RWPE1 (cell line): ENCODE data around the gene DUS2.
"Not testable (repeated sequence)": the region's sequence is repeated elsewhere in the genome, so short reads cannot be mapped to it uniquely, and the experiment has no call there.

Experiments used
- CTCF ChIA-PET: fragments of 350-600 bp; sonication (Branson Sonifier 250); formaldehyde crosslinking; extraction: SDS; loops from one replicate; lab custom pipeline; 2021; lab: Yijun Ruan, JAX
- POLR2A ChIA-PET: fragments of 400-600 bp; formaldehyde crosslinking; extraction: SDS; loops from one replicate; lab custom pipeline; 2020; ENCODE audit warnings: antibody characterized with exemption; ENCODE audit not compliant: low non-redundant PET; lab: Yijun Ruan, JAX
- DNase-seq: peaks from one replicate; pipeline ENCODE4 v3.0.0; 2012; ENCODE audit warnings: low spot score
- H3K27ac ChIP-seq: fragments of 450-650 bp; 2 replicates; pipeline ENCODE4 v1.5.1; 2017
- CTCF ChIP-seq: fragments of 450-650 bp; conservative IDR thresholded peaks from 2 replicates; pipeline ENCODE4 v1.5.1; 2017; ENCODE audit warnings: low read depth, mild to moderate bottlenecking

The DUS2 gene

GRCh38 chr16:68087688-68088087 lies 64.6 kb downstream of the DUS2 start:
- ChIA-PET CTCF (interaction anchor here (0.6 kb wide), 1 partner anchor 177 kb away, joined by 3 read pairs; the partner anchor contains the start of gene SLC7A6), POLR2A (no interaction called here)
- no peak overlapping the region for H3K27ac ChIP-seq
- DNase-seq = no peak
- TF ChIP-seq CTCF = no peak

DNA sequence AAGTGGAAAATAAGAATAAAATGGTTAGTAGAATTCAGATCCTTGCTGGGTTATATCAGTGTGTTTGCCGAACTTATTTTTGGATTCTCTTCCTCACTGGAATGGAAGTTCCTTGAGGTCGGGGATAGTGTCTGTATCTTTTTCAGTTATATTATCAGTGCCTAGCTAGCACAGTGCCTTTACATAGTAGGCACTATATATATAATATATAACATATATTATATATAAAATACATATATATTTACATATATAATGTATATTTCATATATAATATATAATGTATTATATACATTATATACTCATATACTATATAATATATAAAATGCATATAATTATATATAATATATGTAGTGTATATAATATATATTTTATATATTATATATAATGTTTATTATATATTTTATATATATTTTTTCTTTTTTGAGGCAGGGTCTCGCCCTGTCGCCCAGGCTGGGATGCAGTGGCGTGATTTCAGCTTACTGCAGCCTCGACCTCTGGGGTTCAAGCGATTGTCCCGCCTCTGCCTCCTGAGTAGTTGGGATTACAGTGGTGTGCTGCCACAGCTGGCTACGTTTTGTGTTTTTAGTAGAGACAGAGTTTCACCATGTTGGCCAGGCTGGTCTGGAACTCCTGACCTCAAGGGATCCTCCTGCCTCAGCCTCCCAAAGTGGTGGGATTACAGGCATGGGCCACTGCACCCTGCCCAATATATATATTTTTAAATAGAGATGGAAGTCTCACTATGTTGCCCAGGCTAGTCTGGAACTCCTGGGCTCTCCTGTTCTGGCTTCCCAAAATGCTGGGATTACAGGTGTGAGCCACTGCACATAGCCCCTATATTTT lies 65.3 kb downstream of the DUS2 start:
- ChIA-PET CTCF (no interaction called here), POLR2A (no interaction called here)
- no peak overlapping the region; the same call in 1 of the 2 replicates for H3K27ac ChIP-seq
- no peak for TF ChIP-seq CTCF
- no peak for DNase-seq

DNA sequence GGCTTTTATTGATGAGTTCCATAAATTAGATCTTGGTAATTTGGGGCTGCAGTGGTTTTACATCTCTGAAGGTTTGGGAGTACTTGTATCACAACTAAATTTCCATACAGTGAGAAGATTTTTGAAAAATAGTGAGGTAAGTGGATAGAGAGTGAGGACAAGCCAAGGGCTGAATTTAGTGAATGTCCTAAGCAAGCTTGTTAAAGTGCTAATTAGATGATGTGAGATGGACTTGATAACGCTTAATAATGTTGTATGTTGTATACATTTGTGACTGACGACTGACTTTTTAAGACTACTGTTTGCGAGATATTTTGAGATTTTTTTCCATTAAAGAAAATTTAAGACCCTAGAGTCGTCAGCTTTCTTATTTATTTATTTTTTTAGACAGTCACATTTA lies 66.0 kb downstream of the DUS2 start:
- POLR2A ChIA-PET = no interaction called here
- no peak overlapping the region for H3K27ac ChIP-seq
- CTCF ChIA-PET = no interaction called here

DNA sequence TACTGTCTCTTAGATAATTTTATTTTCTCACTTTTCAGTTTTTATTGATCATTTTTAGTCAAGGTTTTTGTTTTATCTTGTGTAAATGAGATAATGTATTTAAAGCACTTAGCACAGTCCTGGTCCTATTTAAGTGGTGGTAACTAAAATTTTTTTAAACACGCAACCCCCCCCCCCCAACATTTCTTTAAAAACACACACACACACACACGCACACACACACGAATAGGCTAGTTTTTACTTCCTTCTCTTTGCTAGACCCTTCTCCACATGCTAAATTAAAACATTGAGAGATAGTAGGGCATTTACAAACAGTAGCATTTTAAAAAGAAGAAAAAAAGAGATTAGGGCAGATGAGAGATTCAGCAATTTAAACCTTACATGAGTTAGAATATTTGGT lies 67.0 kb downstream of the DUS2 start:
- H3K27ac ChIP-seq = no peak overlapping the region
- DNase-seq = no peak
- CTCF ChIA-PET = interaction anchor here (0.6 kb wide), 1 partner anchor 74 kb away, joined by 4 read pairs; no protein-coding TSS in a partner anchor
- no peak for TF ChIP-seq CTCF
- POLR2A ChIA-PET = no interaction called here

More for the DNA sequence above, 66.0 kb downstream of the DUS2 start:
- no peak for DNase-seq
- no peak for TF ChIP-seq CTCF

DNA sequence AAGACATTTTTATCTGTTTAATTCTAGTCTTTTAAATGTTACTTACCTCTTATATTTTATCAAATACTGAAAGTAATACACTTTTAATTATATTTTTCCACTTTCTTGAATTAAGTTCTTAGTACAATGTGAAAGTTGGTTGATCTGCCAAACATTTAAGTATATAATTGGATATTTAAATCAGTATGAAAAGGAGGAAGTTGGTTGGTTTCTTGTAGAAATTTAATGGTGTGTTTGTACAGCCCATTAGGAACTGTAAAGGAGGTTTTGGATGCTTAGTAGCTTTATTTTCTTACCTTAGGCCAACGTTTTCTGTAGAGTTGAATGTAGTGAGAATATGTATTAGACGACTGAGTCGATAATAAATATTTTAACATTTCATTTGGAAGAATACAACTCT lies 67.4 kb downstream of the DUS2 start:
- H3K27ac ChIP-seq = no peak overlapping the region
- POLR2A ChIA-PET = no interaction called here
- no peak for DNase-seq
- no peak for TF ChIP-seq CTCF
- CTCF ChIA-PET = interaction anchor here (0.6 kb wide), 2 partner anchors 74 to 88 kb away, joined by 4 to 8 read pairs; no protein-coding TSS in a partner anchor

DNA sequence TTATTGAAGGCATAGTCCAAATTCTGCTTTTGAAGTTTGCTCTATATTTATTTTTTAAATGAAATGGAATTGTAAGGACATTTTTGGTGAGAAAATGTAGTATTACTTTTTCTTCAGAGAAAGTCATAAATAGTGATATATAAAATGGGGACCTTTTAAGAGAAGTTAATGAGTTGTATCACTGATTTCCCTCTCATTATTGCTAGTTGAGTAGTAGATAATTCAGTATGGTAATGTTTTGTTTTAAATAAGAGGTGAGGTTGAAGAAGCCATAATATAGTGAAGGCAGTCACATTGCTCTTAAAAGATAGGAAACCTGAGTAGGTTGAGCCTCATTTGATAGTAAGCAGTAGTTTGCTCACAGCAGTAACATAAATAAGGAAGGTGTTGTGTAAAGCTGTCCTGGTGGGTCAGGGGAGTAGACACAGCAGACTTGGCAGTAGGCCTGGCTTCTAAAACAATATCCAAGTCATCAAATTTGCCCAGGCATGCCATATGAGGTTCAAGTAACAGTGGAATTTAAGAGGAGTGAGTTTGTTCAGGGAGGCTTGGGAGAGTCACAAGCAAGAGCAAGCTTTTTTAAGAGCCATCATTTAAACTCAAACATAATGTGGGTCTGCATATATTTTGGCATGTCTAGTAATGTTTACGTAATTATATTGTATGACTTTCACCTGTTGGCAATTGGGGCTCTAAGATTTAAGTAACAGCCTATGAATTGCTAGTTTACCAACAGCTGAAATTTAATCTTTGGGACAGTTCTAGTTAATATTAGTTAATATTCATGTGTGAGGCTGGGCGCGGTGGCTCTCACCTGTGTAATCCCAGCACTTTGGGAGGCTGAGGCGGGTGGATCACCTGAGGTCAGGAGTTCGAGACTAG lies 68.5 kb downstream of the DUS2 start:
- POLR2A ChIA-PET = interaction anchor here (0.5 kb wide), 1 partner anchor 61 kb away, joined by 5 read pairs; no protein-coding TSS in a partner anchor
- CTCF ChIA-PET = interaction anchor here (0.6 kb wide), 1 partner anchor 141 kb away, joined by 6 read pairs; no protein-coding TSS in a partner anchor
- TF ChIP-seq CTCF = no peak
- DNase-seq = peak; percentile 68
- peak overlapping the region; percentile 95 for H3K27ac ChIP-seq

DNA sequence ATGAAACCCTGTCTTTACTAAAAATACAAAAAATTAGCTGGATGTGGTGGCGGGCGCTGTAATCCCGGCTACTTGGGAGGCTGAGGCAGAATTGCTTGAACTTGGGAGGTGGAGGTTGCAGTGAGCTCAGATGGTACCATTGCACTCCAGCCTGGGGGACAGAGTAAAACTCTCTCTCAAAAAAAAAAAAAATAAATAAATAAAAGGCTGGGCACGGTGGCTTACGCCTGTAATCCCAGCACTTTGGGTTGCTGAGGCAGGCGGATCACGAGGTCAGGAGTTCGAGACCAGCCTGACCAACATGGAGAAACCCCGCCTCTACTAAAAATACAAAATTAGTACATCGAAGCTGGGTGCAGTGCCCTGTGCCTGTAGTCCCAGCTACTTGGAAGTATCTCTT lies 69.2 kb downstream of the DUS2 start:
- POLR2A ChIA-PET, DNase-seq: not testable (repeated sequence)
- H3K27ac ChIP-seq = peak overlapping the region; percentile 95
- CTCF ChIA-PET = interaction anchor here (0.6 to 1.1 kb wide), 2 partner anchors 8 to 141 kb away, joined by 6 read pairs; no protein-coding TSS in a partner anchor
